ENCODE measurements around the gene TADA1. TPM values are rescaled to one million over a fixed set of nuclear protein-coding genes. Genes with fewer than 3 reads are reported as not detected.

TADA1 gene
- polyA plus RNA-seq, 1 donor (not counting 4 experiments of a cell fraction or from before 2014, with no cell fraction given): 15.0 TPM

DNA sequence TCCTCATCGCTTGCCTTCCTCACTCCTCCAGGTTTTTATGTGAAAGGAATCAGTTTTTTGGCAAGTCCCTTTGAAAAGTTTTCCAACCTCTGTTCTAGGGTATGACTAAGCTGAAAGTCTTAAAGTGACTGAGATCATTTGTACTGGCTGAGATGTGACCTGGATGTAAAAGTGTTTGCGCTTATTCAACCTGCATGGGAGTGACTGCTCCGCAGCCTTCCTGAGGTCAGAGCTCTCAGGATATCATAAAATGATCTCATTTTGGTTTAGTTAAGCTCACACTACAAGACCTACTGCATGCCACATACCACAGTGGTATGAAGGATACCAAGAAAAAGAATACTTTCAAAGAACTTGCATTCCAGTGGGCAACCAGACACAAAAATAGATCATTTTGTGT is 29.8 kb upstream of the TADA1 start:
- no peak overlapping the region for H3K9ac ChIP-seq (ENCODE audit: control insufficient read depth, extremely low read depth, insufficient read depth, low read length)
- H3K4me2 ChIP-seq (ENCODE audit: control insufficient read depth, extremely low read depth, insufficient read depth, low read depth, low read length): peak overlapping the region; percentile 42

GRCh38 chr1:166905136-166905535 is 29.1 kb upstream of the TADA1 start:
- FAIRE-seq (no peak), DNase-seq (ENCODE audit: low read depth, low spot score) (no peak)
- H3K4me3 ChIP-seq (ENCODE audit: control insufficient read depth in 2 of 3, extremely low read depth in 1 of 3, insufficient read depth in 2 of 3, low read depth in 1 of 3, low read length in 3 of 3): no peak overlapping the region
- no peak overlapping the region for H3K4me2 ChIP-seq (ENCODE audit: control insufficient read depth, extremely low read depth, insufficient read depth, low read depth, low read length)
- no peak overlapping the region for H3K27ac ChIP-seq (ENCODE audit: control insufficient read depth, insufficient read depth, low read length)
- no peaks in the 10 kb centered on the region for H3K9me3 ChIP-seq (ENCODE audit: control insufficient read depth, low read depth, low read length)
- no peaks in the 10 kb centered on the region for H3K27me3 ChIP-seq (ENCODE audit: control insufficient read depth, extremely low read depth, insufficient read depth, low read length)
- no peak for TF ChIP-seq EZH2 (IDR thresholded peaks at IDR 0.05; ENCODE audit: low read length)
- TF ChIP-seq, protein P1, sequence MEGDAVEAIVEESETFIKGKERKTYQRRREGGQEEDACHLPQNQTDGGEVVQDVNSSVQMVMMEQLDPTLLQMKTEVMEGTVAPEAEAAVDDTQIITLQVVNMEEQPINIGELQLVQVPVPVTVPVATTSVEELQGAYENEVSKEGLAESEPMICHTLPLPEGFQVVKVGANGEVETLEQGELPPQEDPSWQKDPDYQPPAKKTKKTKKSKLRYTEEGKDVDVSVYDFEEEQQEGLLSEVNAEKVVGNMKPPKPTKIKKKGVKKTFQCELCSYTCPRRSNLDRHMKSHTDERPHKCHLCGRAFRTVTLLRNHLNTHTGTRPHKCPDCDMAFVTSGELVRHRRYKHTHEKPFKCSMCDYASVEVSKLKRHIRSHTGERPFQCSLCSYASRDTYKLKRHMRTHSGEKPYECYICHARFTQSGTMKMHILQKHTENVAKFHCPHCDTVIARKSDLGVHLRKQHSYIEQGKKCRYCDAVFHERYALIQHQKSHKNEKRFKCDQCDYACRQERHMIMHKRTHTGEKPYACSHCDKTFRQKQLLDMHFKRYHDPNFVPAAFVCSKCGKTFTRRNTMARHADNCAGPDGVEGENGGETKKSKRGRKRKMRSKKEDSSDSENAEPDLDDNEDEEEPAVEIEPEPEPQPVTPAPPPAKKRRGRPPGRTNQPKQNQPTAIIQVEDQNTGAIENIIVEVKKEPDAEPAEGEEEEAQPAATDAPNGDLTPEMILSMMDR (optimal IDR thresholded peaks at IDR 0.05 in 1 of 3, IDR thresholded peaks at IDR 0.05 in 1 of 3, conservative IDR thresholded peaks at IDR 0.05 in 1 of 3; ENCODE audit: extremely low read depth in 1 of 3, insufficient read depth in 2 of 3, low read length in 3 of 3): no peak
- no peaks in the 10 kb centered on the region for H3K36me3 ChIP-seq (ENCODE audit: control insufficient read depth in 2 of 2, extremely low read depth in 1 of 2, insufficient read depth in 2 of 2, low read length in 2 of 2)
- peaks cover 6% of the 10 kb centered on the region for H3K4me1 ChIP-seq (ENCODE audit: control insufficient read depth, extremely low read depth, insufficient read depth, low read length)
- no peaks in the 10 kb centered on the region for H4K20me1 ChIP-seq (ENCODE audit: control insufficient read depth, extremely low read depth, insufficient read depth, low read length)
- H3K9me1 ChIP-seq (ENCODE audit: control insufficient read depth, extremely low read depth, insufficient read depth, low read length): no peaks in the 10 kb centered on the region
- H3K79me2 ChIP-seq (ENCODE audit: control insufficient read depth, insufficient read depth, low read length): no peaks in the 10 kb centered on the region
- H2AFZ ChIP-seq (ENCODE audit: control insufficient read depth, low read length): no peak overlapping the region
- no peak overlapping the region for H3K9ac ChIP-seq (ENCODE audit: control insufficient read depth, extremely low read depth, insufficient read depth, low read length)
- dilution Hi-C loops (cut with MboI; ENCODE audit: extremely low pct_ligation_motif_present, low sequenced_read_pairs): no loop called here

More for the DNA sequence above, 29.8 kb upstream of the TADA1 start:
- H3K4me3 ChIP-seq (ENCODE audit: control insufficient read depth in 2 of 3, extremely low read depth in 1 of 3, insufficient read depth in 2 of 3, low read depth in 1 of 3, low read length in 3 of 3): no peak overlapping the region
- H3K27me3 ChIP-seq (ENCODE audit: control insufficient read depth, extremely low read depth, insufficient read depth, low read length): no peaks in the 10 kb centered on the region
- peaks cover 6% of the 10 kb centered on the region for H3K4me1 ChIP-seq (ENCODE audit: control insufficient read depth, extremely low read depth, insufficient read depth, low read length)
- FAIRE-seq: peak; percentile 48
- peak; percentile 25 for DNase-seq (ENCODE audit: low read depth, low spot score)
- H3K9me1 ChIP-seq (ENCODE audit: control insufficient read depth, extremely low read depth, insufficient read depth, low read length): no peaks in the 10 kb centered on the region
- H4K20me1 ChIP-seq (ENCODE audit: control insufficient read depth, extremely low read depth, insufficient read depth, low read length): no peaks in the 10 kb centered on the region
- dilution Hi-C loops (cut with MboI; ENCODE audit: extremely low pct_ligation_motif_present, low sequenced_read_pairs): no loop called here
- no peaks in the 10 kb centered on the region for H3K79me2 ChIP-seq (ENCODE audit: control insufficient read depth, insufficient read depth, low read length)
- H2AFZ ChIP-seq (ENCODE audit: control insufficient read depth, low read length): no peak overlapping the region
- TF ChIP-seq, protein P1 (optimal IDR thresholded peaks at IDR 0.05 in 1 of 3, IDR thresholded peaks at IDR 0.05 in 1 of 3, conservative IDR thresholded peaks at IDR 0.05 in 1 of 3; ENCODE audit: extremely low read depth in 1 of 3, insufficient read depth in 2 of 3, low read length in 3 of 3): no peak
- TF ChIP-seq EZH2 (IDR thresholded peaks at IDR 0.05; ENCODE audit: low read length): no peak
- no peaks in the 10 kb centered on the region for H3K36me3 ChIP-seq (ENCODE audit: control insufficient read depth in 2 of 2, extremely low read depth in 1 of 2, insufficient read depth in 2 of 2, low read length in 2 of 2)
- H3K27ac ChIP-seq (ENCODE audit: control insufficient read depth, insufficient read depth, low read length): no peak overlapping the region
- H3K9me3 ChIP-seq (ENCODE audit: control insufficient read depth, low read depth, low read length): no peaks in the 10 kb centered on the region

Measured in keratinocyte (primary cell).